Memory B cell (primary cell): ENCODE measurements around the gene APOL4.
A peak's percentile ranks its signal among the peaks of the same experiment; 100 is the strongest.
"Not testable (repeated sequence)": the region's sequence is repeated elsewhere in the genome, so short reads cannot be mapped to it uniquely, and the experiment has no call there.

Experiments
- ATAC-seq: fragments of 150-1000 bp; cut with Tn5 transposase; 2 replicates; pipeline ENCODE4 v1.10.0; 2021; ENCODE audit warnings: low read depth, mild to moderate bottlenecking, moderate library complexity
- DNase-seq, 2 donors: peaks; one replicate each; pipeline ENCODE4 v3.0.0; 2022; ENCODE audit warnings: low spot score in 2 of 2
- H3K27ac Mint-ChIP-seq: one replicate; pipeline ENCODE4 v1.8.0; 2022; ENCODE audit warnings: mild to moderate bottlenecking, moderate library complexity, mixed read lengths
- H3K27me3 Mint-ChIP-seq: one replicate; pipeline ENCODE4 v1.8.0; 2022; ENCODE audit warnings: mixed read lengths
- H3K36me3 Mint-ChIP-seq: one replicate; pipeline ENCODE4 v1.8.0; 2022; ENCODE audit warnings: mild to moderate bottlenecking, mixed read lengths
- H3K4me1 Mint-ChIP-seq: one replicate; pipeline ENCODE4 v1.8.0; 2022; ENCODE audit warnings: mixed read lengths
- H3K4me3 Mint-ChIP-seq: one replicate; pipeline ENCODE4 v1.8.0; 2022; ENCODE audit warnings: mild to moderate bottlenecking, moderate library complexity, mixed read lengths
- H3K9me3 Mint-ChIP-seq: one replicate; pipeline ENCODE4 v1.8.0; 2022; ENCODE audit warnings: mixed read lengths

The APOL4 gene

DNA sequence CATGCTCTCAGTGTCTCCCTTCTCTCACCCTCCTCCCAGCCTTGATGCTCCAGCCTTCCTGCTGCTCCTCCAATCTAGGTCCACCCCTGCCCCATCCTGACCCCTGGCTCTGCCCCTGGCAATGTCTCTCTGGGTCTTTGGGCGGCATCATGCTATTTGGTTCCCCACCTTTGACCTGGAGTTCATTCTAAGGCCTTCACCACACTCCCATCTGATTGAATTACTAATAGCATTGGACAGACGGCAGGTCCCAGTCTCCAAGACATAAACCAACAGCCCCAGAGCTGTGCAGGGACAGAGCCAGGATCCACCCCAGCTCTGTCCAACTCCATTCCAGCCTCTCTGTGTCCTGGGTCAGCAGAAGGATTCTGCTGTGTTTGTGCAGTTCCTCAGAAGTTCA is 7.2 kb downstream of the APOL4 start:
- H3K4me3 Mint-ChIP-seq, result no peak overlapping the region

DNA sequence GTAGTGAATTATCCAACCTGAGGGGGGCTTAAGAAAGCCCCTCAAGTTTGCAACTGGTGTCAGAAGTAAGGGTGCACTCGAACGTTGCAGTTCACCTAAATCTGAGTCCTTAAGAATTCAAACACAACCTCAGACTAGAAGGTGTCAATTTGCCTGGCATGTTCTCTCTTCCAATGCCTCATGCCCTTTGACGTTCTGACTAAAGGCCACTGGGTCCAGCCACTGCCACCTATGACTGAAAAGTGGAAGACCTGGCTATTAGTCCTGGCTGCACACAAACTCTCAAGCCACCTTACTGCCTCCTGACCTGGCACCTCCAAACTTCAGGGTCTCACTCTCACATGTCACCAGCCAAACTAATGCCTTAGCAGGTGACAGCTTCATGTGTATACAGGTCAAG is 8.0 kb downstream of the APOL4 start:
- Mint-ChIP-seq H3K9me3 (peaks cover 2% of the 10 kb centered on the region), H3K27ac (no peak overlapping the region), H3K4me1 (peaks cover 14% of the 10 kb centered on the region), H3K4me3 (no peak overlapping the region), H3K27me3 (peaks cover 13% of the 10 kb centered on the region), H3K36me3 (no peaks in the 10 kb centered on the region)
- ATAC-seq (no peak), DNase-seq (no peak)

More for the DNA sequence above, 7.2 kb downstream of the APOL4 start:
- Mint-ChIP-seq H3K36me3 (no peaks in the 10 kb centered on the region), H3K4me1 (peaks cover 15% of the 10 kb centered on the region), H3K9me3 (peaks cover 2% of the 10 kb centered on the region), H3K27ac (no peak overlapping the region), H3K27me3 (peaks cover 17% of the 10 kb centered on the region)
- no peak for DNase-seq
- no peak for ATAC-seq

GRCh38 chr22:36193171-36193570 is 8.4 kb downstream of the APOL4 start:
- peaks cover 9% of the 10 kb centered on the region for H3K27me3 Mint-ChIP-seq
- ATAC-seq, result no peak
- H3K4me1 Mint-ChIP-seq, result peaks cover 10% of the 10 kb centered on the region
- H3K4me3 Mint-ChIP-seq, result no peak overlapping the region
- H3K9me3 Mint-ChIP-seq, result peaks cover 2% of the 10 kb centered on the region
- DNase-seq, result no peak
- no peak overlapping the region for H3K27ac Mint-ChIP-seq
- no peaks in the 10 kb centered on the region for H3K36me3 Mint-ChIP-seq

DNA sequence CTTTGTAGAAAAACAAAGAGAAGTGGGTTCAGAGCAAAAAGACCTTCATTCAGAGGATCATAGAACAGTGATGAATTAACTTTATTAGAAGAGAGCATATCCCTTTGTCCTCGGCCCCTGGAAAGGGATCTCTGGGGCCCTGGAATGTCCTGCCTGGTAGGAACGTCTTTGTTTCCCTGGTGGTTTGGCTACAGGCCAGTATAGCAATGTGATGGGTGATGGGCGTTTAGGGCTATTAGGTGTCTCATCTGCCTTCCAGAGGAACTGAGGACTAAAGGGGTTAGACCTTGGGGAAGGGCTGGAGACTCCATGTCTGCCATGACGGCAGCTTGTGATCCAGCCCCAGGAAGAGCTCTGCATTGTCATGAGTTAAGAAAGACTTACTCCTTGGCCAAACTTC is 9.1 kb downstream of the APOL4 start:
- Mint-ChIP-seq H3K4me1 (peaks cover 5% of the 10 kb centered on the region), H3K27ac (no peak overlapping the region), H3K4me3 (no peak overlapping the region), H3K27me3 (peaks cover 8% of the 10 kb centered on the region), H3K9me3 (peaks cover 2% of the 10 kb centered on the region), H3K36me3 (no peaks in the 10 kb centered on the region)
- DNase-seq (no peak), ATAC-seq (no peak)

DNA sequence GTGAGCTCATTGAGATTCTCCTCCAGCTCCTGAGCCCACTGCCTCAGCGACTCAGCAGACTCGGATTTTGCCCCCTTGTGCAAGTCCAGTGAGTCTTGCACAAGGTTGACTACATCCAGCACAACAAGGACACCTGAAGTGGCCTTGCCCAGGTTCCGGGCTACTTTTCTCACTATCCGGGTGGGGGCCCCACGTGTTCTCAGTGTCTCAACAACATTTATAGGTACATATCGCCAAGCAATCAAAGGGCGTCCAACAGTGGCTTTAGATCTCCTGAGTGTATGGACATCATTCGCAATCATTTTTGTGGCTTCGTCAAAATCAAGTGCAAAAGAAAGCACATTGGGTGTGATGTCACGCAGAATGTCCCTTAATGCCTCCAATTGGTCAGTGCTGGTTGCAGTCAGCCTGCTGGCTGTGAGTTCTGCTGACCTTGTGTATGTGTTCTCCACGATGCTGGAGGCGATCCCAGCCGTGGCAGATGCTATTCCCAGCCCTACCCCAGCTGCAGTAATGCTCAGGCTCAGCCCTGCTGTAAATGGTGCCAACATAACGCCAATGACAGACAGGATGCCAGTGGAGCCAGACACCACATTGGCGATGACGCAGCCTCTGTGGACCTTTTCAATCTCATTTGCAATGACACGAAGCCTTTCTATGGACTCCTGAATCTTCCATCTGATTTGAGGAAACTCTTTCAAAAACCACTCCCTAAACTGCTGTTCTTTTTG is 10.3 kb downstream of the APOL4 start:
- H3K27me3 Mint-ChIP-seq, result peaks cover 6% of the 10 kb centered on the region
- H3K9me3 Mint-ChIP-seq, result peaks cover 2% of the 10 kb centered on the region
- H3K36me3 Mint-ChIP-seq, result no peaks in the 10 kb centered on the region
- H3K27ac Mint-ChIP-seq, result no peak overlapping the region
- ATAC-seq, result no peak
- H3K4me3 Mint-ChIP-seq, result no peak overlapping the region
- DNase-seq, result no peak
- no peaks in the 10 kb centered on the region for H3K4me1 Mint-ChIP-seq

DNA sequence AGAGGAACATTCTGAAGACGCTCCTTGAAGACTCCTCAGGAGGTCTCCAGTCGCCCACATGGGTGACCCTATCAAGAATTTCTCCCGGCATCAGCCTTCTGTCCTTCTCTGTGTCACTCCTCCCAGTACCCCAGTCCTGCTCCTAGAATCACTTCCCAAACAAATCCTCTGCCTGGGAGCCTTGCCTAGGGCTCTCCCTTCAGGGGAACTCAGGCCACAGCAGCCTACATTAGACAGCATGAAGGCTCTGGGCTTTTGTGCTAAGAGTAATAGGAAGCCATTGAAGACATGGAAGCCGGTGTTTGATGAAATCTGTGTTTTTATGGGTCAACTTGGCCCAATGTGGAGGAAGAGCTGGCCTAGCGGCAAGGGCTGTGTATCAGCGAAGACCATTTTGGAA is 13.7 kb downstream of the APOL4 start:
- not testable (repeated sequence) for H3K27me3 Mint-ChIP-seq, H3K36me3 Mint-ChIP-seq, H3K27ac Mint-ChIP-seq, H3K9me3 Mint-ChIP-seq, ATAC-seq, DNase-seq, H3K4me3 Mint-ChIP-seq, H3K4me1 Mint-ChIP-seq

DNA sequence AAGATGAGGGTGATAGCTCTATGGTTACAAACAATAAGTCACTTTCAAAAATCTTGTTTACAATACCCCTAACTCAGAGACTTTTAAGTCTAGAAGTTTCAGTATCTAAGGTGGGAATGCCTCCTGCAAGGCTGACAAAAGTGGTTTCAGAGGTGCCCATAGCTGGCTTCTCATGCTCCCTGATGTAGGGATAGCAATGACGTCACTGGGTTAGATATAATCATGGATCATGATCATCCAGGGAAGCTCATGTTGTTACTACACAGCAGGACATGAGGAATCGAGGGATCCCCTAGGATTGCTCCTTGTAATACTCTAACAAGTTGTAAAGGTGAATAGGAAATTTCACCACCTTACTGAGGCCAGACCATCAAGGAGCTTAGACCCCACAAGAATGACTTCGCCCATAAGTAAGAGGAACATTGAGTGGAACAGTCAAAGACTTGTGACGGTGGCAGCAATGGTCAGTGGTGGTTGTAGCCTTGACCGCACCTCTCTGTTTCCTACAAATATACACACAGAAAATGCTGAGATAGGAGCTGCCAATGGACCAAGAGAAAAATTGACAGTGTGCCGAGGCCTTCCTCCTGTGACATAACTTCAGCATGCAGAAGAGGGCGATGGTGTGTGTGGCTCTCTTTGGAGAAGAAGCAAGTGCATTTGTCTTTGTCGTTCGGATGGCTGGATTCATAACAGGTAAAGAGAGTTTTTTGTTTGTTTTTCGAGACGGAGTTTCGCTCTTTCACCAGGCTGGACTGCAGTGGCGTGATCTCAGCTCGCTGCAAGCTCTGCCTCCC is 15.6 kb downstream of the APOL4 start:
- Mint-ChIP-seq H3K4me3 (no peak overlapping the region), H3K9me3 (peaks cover 2% of the 10 kb centered on the region), H3K27me3 (peaks cover 8% of the 10 kb centered on the region), H3K27ac (no peak overlapping the region), H3K36me3 (no peaks in the 10 kb centered on the region), H3K4me1 (no peaks in the 10 kb centered on the region)
- DNase-seq, result no peak
- ATAC-seq, result no peak

DNA sequence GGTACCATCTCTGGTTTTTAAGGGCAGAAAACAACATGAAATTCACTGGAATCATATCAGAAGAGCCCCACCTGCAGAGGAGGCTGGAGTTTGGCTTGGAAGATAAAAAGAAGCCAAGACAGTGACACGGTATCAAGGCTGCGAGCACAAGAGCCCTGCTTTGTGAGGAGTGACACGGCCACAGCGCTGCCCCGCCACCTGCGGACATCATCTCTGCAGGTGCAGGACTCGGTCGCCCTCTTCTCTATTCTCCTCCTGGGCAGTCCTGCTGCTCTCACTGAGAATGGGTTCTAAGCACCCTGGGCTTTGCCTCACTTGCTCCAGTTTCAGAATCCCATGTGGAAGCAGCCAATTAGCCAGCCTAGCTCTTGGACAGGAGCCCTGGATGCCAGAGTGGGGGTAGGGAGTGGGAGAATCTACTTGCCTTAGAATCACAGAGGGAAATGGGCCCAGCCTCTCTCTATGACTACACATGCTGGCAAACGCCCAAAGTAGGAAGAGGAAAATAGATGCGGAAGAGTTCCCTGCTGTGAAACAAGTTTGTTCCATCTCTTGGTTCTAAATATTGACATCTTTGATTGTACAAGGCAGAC is 17.1 kb downstream of the APOL4 start:
- ATAC-seq (no peak), DNase-seq (no peak)
- H3K4me1 Mint-ChIP-seq, result peaks cover 2% of the 10 kb centered on the region
- H3K9me3 Mint-ChIP-seq, result peaks cover under 1% of the 10 kb centered on the region
- H3K4me3 Mint-ChIP-seq, result no peak overlapping the region
- no peak overlapping the region for H3K27ac Mint-ChIP-seq
- peaks cover 3% of the 10 kb centered on the region for H3K27me3 Mint-ChIP-seq
- no peaks in the 10 kb centered on the region for H3K36me3 Mint-ChIP-seq

DNA sequence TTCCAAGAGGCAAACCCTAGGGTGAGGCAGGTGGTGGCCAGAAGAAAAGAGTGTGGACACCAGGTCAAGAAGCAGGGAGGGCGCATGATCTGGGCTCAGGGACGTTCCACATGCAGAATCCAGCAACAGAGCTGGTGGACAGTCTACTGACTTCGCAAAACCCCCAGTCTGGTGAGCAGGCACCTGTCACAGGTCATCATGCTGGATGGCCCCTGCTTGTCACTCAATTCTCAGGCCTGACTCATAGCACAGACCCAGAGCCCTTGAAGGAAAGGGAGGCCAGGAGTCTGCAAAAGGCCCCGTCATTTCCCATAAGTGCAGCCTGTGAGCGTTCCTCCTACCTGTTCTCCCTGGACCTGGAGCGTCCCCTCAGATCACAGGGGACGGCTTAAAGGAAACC is 18.2 kb downstream of the APOL4 start:
- no peak for ATAC-seq
- H3K27ac Mint-ChIP-seq, result no peak overlapping the region
- no peaks in the 10 kb centered on the region for H3K36me3 Mint-ChIP-seq
- H3K27me3 Mint-ChIP-seq, result peaks cover 2% of the 10 kb centered on the region
- H3K9me3 Mint-ChIP-seq, result no peaks in the 10 kb centered on the region
- no peak for DNase-seq
- peaks cover 4% of the 10 kb centered on the region for H3K4me1 Mint-ChIP-seq
- no peak overlapping the region for H3K4me3 Mint-ChIP-seq

DNA sequence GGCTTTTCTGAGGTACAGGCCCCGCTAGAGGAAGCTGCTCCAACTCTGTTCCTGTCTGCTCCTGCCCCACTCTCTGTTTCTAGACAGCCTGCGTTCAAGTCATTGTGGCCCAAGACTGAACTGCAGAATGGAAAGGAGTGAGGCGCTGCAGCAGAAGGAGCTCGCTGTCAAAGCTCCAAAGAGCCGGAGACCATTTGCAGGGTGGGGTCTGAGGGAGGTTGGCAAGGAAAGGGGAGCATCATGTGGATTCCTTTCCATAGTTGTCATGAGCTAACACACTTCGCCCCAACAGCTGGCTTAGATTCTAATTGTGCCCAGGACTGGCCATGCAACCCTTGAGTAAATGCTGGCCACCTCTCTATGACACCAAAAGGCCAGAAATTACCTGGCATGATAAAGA is 18.8 kb downstream of the APOL4 start:
- Mint-ChIP-seq H3K4me1 (peaks cover 4% of the 10 kb centered on the region), H3K9me3 (no peaks in the 10 kb centered on the region), H3K36me3 (no peaks in the 10 kb centered on the region), H3K27me3 (peaks cover 2% of the 10 kb centered on the region), H3K4me3 (no peak overlapping the region), H3K27ac (no peak overlapping the region)
- DNase-seq (no peak), ATAC-seq (no peak)

DNA sequence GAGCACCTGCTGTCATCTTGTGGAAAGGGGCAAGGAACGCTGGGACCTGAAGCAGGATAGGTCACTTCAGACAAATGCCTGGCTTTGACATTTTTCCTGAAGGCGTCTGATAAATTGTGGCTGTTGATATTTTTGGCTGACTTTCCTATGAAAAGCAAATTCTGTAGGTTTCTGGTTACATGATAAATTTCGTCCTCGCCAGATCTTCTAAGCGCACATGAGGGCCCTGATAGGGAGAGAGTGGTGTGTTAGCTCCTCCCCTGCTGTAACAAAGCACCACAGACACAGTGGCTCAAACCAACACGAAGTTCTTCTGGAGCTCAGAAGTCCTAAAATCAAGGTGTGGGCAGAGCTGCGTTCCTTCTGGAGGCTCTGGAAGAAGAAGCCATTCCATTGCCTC is 19.6 kb downstream of the APOL4 start:
- ATAC-seq (no peak), DNase-seq (no peak)
- peaks cover 2% of the 10 kb centered on the region for H3K27me3 Mint-ChIP-seq
- H3K27ac Mint-ChIP-seq, result no peak overlapping the region
- H3K4me1 Mint-ChIP-seq, result peaks cover 4% of the 10 kb centered on the region
- H3K4me3 Mint-ChIP-seq, result no peak overlapping the region
- H3K9me3 Mint-ChIP-seq, result no peaks in the 10 kb centered on the region
- no peaks in the 10 kb centered on the region for H3K36me3 Mint-ChIP-seq

- ATAC-seq, result no peak
- no peak for DNase-seq
- Mint-ChIP-seq H3K36me3 (no peaks in the 10 kb centered on the region), H3K9me3 (no peaks in the 10 kb centered on the region), H3K27ac (no peak overlapping the region), H3K4me1 (peaks cover 4% of the 10 kb centered on the region), H3K27me3 (peaks cover 2% of the 10 kb centered on the region), H3K4me3 (no peak overlapping the region)
Observed at GRCh38 chr22:36180928-36181327, 20.7 kb downstream of the APOL4 start.

GRCh38 chr22:36180038-36180880 is 21.4 kb downstream of the APOL4 start:
- H3K9me3 Mint-ChIP-seq, result no peaks in the 10 kb centered on the region
- ATAC-seq (peak; percentile 99), DNase-seq (peak; percentile 82 to 88)
- H3K27ac Mint-ChIP-seq, result no peak overlapping the region
- H3K4me1 Mint-ChIP-seq, result peaks cover 4% of the 10 kb centered on the region
- H3K36me3 Mint-ChIP-seq, result no peaks in the 10 kb centered on the region
- H3K27me3 Mint-ChIP-seq, result peaks cover 5% of the 10 kb centered on the region
- no peak overlapping the region for H3K4me3 Mint-ChIP-seq

DNA sequence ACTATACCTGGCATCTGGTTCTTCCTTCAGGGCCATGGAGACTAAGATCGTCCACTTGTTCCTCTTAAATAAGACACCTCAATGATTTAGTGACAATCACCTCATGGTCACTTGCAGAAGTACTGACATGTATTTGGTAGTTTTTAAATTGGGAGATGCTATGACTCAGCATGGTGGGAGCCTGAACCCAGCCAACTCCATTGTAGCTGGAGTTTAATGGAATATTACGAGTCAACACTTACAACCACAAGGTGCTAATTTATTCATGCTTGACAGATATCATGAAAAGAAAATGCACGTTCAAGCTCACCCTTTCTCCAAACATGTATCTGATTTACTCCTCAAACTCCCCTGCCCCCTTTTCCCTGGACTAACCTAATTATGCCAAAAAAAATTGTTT is 24.4 kb downstream of the APOL4 start:
- Mint-ChIP-seq H3K27me3 (peaks cover 3% of the 10 kb centered on the region), H3K36me3 (no peaks in the 10 kb centered on the region), H3K4me1 (peaks cover 4% of the 10 kb centered on the region), H3K27ac (no peak overlapping the region), H3K4me3 (no peak overlapping the region), H3K9me3 (no peaks in the 10 kb centered on the region)
- ATAC-seq (no peak), DNase-seq (no peak)
